Ovary (tissue), 3 donors: Measurements from ENCODE around the gene DYNC1H1.

ENCODE experiments used
- CTCF ChIP-seq, 3 donors: fragments of 450-650 bp in 2 of 3; fragments of 200-600 bp in 1 of 3; IDR thresholded peaks; one replicate each; pipeline versions ENCODE4 v1.5.1 to v1.8.0; 2016 to 2022; ENCODE audit warnings: antibody characterized with exemption in 3 of 3, mild to moderate bottlenecking in 1 of 3
- POLR2A ChIP-seq: fragments of 450-650 bp; IDR thresholded peaks from one replicate; pipeline ENCODE4 v1.6.1; 2017; ENCODE audit warnings: antibody characterized with exemption, mild to moderate bottlenecking, moderate library complexity
- donor health status: DM: no; HTN: no; CAD: no.

- TF ChIP-seq POLR2A (no peak), CTCF (IDR thresholded peaks at IDR 0.05) (no peak)
Measured at GRCh38 chr14:101975231-101975630, 10.9 kb downstream of the DYNC1H1 start.
